HFF-Myc (cell line): Measurements from ENCODE around the gene REPS2.
A peak's percentile ranks its signal among the peaks of the same experiment; 100 is the strongest.

Source experiments
- DNase-seq: peaks from one replicate; pipeline ENCODE4 v3.0.0-alpha.2; 2011; ENCODE audit warnings: low read depth; ENCODE audit errors: extremely low read depth
- H3K4me3 ChIP-seq: replicated peaks from 2 replicates; pipeline ENCODE4 v1.5.1; 2011; ENCODE audit warnings: low read depth, mild to moderate bottlenecking, control low read depth, low read length
- TF ChIP-seq, protein P1 (sequence below): IDR thresholded peaks from 2 replicates; pipeline ENCODE4 v1.5.1; 2012; ENCODE audit warnings: mild to moderate bottlenecking, low read depth, low read length, control low read depth; ENCODE audit errors: missing control alignments

REPS2 gene

GRCh38 chrX:17036171-17036961, 89.9 kb downstream of the REPS2 start:
- H3K4me3 ChIP-seq, result no peak overlapping the region
- TF ChIP-seq, protein P1, sequence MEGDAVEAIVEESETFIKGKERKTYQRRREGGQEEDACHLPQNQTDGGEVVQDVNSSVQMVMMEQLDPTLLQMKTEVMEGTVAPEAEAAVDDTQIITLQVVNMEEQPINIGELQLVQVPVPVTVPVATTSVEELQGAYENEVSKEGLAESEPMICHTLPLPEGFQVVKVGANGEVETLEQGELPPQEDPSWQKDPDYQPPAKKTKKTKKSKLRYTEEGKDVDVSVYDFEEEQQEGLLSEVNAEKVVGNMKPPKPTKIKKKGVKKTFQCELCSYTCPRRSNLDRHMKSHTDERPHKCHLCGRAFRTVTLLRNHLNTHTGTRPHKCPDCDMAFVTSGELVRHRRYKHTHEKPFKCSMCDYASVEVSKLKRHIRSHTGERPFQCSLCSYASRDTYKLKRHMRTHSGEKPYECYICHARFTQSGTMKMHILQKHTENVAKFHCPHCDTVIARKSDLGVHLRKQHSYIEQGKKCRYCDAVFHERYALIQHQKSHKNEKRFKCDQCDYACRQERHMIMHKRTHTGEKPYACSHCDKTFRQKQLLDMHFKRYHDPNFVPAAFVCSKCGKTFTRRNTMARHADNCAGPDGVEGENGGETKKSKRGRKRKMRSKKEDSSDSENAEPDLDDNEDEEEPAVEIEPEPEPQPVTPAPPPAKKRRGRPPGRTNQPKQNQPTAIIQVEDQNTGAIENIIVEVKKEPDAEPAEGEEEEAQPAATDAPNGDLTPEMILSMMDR, result no peak
- DNase-seq, result no peak

DNA sequence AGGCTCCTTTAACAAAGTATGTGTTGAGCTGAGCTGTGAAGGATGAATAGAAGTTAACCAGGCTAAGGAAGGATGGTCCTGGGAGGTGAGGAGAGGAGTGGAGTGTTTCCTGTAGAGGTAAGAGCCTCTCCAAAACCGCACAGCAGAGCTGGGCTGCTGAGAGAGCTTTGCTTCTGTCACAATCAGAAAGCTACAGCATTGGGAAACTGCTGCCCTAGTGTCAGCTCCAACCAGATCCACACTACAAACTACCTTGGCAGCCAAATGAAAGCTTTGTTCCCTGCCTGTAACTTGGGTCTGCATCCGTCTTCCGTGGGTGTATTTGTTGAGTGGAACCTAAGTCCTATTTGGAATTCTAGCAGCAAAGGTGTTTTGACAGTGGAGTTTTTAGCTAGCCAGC, 91.8 kb downstream of the REPS2 start:
- DNase-seq, result no peak
- no peak overlapping the region for H3K4me3 ChIP-seq
- TF ChIP-seq, protein P1, result no peak

GRCh38 chrX:17038681-17039161, 92.3 kb downstream of the REPS2 start:
- TF ChIP-seq, protein P1, result no peak
- peak; percentile 67 for DNase-seq
- no peak overlapping the region for H3K4me3 ChIP-seq

DNA sequence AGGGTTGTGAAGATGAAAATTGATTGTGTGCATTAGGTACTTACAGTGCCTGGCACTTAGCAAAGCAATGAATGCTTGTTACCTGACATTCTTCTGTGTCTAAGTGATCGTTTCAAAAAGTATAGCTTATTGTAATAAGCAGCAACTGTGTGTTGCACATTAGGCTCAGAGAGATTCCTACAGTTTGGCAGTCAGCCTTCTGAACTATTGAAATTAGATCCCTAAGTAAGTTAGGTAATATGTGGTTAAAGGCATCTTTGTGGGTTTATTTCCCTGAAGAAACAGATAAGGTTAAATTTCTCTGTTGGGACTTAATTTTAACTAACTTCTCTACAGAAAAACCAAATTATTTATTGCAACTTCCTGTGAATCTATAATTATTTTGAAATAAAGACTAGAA, 93.4 kb downstream of the REPS2 start:
- H3K4me3 ChIP-seq, result no peak overlapping the region
- TF ChIP-seq, protein P1, result no peak
- no peak for DNase-seq

DNA sequence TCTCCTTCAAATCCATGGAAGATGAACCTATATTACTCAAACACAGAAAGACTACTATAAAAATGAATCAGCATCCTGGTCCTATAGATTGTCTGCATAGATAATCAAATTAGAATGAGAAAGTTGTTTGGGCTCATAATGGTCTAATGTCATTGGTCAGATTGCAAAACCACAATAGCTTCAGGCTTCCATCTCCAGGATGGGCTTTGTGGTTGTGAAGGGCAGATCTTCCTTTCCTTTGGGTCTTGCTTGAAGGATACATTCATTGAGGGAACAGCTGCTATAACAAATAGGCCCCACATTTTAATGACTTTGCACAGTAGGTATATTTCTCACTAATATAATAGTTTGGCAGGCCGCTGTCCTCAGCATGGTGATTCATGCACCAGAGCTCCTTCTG, 94.3 kb downstream of the REPS2 start:
- TF ChIP-seq, protein P1, result no peak
- H3K4me3 ChIP-seq, result no peak overlapping the region
- no peak for DNase-seq

- no peak overlapping the region for H3K4me3 ChIP-seq
- TF ChIP-seq, protein P1, result no peak
- DNase-seq, result no peak
Measured at GRCh38 chrX:17042037-17042436, 95.6 kb downstream of the REPS2 start.
